HG03571 (cell line): ENCODE measurements around the gene COPS4.
A peak's percentile ranks its signal among the peaks of the same experiment; 100 is the strongest.
"Not testable (repeated sequence)": the region's sequence is repeated elsewhere in the genome, so short reads cannot be mapped to it uniquely, and the experiment has no call there.

Experiments
- ATAC-seq: cut with Tn5 transposase; IDR thresholded peaks from one replicate; pipeline ENCODE4 v1.9.1; 2021; ENCODE audit not compliant: unreplicated experiment

COPS4 gene

GRCh38 chr4:83034630-83035494, at the start of gene COPS4:
Gene COPS4 (plus strand): TSS chr4:83035183. CDS start chr4:83035225, 42 bp downstream.
- peak; percentile 99 for ATAC-seq

GRCh38 chr4:82987519-82987918, 47.5 kb upstream of the COPS4 start:
- ATAC-seq = not testable (repeated sequence)

- no peak for ATAC-seq
These were observed 46.6 kb upstream of the COPS4 start for GRCh38 chr4:82988323-82988832.

DNA sequence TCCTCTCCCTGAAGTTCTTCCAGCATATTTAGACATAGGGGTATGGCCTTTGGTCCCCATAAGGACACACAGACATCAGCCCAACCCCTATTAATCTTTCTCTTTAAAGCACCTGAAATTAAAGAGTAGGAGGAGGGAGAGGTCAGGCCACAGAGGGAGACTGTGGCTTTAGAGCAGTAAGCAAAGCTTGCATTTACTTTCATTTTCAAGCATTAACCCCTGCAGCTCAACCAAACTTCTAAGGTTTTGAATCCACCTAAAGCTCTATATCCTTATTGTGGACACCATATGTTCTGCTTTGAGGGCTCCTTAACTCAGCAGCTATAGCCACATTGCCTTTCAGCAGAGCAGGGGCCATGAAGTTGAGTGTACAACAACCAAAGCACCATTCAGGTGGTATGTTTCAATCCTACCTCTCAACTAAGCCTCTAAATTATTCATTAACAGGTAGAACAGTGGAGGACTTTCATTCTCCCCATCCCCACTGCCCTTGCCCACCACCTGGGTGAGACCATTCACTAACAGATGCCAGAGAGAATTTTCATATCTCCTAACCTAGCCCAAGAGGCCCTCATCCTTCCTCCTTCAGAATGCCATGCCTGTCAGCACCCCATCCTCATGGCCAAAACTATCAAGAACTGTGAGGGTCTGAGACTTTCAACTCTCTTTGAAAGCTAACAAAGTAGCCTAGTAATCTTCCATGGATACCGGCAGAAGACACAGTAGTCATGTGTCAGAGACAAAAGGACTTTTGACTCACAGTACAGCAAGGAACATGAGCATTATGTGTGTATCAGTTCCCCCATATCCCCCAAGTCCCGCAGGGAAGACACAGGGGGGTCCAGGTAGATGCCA, 45.2 kb upstream of the COPS4 start:
- ATAC-seq = peak; percentile 82

GRCh38 chr4:82994834-82995233, 40.1 kb upstream of the COPS4 start:
- ATAC-seq = no peak

- ATAC-seq = no peak
These were observed 36.1 kb upstream of the COPS4 start for GRCh38 chr4:82998898-82999297.

DNA sequence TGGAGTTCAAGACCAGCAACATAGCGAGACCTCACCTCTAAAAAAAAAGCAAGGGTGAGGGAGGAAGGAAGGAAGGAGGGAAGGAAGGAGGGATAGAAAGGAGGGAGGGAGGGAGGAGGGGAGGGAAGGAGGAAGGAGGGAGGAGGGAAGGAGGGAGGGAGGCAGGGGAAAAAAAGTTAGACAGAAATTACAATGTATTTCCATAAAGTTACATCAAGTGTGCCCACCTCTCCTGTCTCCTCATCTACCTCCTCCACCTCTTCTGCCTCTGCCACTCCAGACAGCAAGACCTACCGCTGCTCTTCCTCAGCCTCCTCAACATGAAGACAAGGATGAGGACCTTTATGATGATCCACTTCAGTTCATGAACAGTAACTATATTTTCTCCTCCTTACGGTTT, 32.7 kb upstream of the COPS4 start:
- no peak for ATAC-seq

GRCh38 chr4:83003044-83003791, 31.8 kb upstream of the COPS4 start:
- ATAC-seq = not testable (repeated sequence)

DNA sequence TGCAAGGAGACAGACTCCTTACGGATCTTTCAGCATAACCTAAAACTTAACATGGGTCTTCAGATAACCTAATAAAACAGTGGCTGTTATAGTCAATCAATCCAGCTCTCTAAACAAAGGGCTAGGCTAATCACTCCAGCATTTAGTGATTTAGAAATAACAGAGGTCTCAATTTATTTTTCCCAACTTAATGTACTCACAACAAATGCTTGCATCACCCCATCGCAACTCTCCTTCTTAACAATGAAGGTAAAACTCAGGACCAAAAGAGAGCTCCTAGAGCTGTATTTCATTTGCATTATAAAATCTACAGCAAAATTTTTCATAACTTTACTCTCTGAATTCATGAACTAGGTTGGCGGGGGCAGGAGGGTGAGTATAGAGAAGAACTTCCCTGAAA, 25.5 kb upstream of the COPS4 start:
- ATAC-seq = no peak

DNA sequence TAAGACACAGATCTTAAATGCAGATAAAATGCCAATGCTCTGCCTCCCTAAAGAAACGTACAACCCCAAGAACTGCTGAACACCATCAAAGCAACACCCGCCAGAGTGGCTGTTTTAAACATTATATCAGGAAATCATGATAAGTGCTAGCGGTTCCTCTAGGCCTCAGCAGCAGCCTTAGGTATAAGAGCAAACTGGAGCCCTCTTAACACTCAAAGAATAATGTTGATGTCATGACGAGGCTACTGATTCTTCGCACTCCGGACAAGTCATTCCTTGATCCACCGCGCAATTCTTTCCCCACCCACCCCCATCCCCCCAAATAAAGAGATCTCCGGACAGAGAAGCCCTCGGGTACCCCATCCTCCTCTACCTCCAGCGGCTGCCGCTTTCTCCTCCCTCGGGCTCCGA, 24.9 kb upstream of the COPS4 start:
- ATAC-seq = no peak

GRCh38 chr4:83010522-83011318, 24.3 kb upstream of the COPS4 start, which contains the start of gene LIN54:
Gene LIN54 (minus strand): TSS chr4:83010823. CDS start chr4:82984844, 25,979 bp downstream.
- peak; percentile 39 for ATAC-seq

DNA sequence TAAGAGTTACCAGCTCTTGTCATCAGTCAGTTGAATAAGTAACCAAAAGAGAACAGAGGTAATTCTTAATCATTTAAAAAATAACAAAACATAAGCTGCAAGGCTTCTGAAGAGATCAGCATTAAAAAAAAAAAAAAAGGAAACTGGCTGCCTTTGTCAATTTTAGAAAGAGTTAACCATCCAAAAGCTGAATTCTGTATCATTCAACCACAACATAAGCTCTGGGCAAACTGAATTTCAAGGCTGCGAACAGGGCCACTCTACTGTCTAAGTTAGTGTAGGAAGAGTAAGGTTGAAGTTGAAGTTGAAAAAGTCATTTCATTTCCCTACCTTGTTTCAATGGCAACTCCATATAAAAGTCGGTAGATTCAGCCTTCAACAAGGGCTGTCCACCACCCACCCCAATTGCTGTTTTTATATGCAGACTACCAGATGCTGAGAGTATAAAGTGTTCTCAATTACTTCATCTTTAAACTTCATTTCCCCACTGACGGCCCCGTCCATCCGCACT, 23.2 kb upstream of the COPS4 start:
- no peak for ATAC-seq

- ATAC-seq = peak; percentile 4
These were observed 22.7 kb upstream of the COPS4 start for GRCh38 chr4:83012200-83012686.

DNA sequence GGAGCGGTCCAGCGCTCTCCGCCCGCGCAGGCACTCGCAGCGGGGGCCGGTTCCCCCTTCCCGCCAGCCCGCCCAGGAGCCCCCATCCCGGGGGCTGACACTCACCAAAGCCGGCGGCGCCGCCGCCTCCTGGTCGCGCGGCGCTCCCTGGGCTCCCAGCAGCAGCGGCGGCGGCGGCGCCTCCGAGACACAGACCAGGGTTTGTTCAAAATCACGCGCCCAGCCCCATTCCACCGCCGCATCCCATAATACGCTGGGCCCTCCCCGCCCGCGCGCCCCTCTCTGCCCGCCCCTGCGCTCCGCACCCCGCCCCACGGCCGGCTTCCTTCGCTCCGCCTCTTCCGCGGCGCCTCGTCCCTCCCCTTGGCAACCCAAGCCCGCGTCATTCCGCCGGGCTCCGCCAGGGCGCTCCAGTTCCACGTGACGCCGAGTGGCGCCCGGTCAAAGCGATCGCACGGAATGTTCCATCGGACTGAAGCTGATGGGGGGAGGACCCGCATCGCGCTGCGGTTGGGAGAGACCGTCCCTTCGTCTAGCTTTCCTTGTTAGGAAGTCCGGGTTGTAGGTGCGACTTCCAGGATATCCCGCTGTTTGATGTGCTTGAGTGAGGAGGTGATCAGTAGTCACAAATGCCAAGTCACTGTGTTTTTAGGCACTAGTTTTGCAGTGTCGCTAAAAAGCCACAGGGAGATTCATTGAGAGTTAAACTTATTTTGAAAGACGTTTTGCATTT, 22.1 kb upstream of the COPS4 start:
- peak; percentile 84 for ATAC-seq

DNA sequence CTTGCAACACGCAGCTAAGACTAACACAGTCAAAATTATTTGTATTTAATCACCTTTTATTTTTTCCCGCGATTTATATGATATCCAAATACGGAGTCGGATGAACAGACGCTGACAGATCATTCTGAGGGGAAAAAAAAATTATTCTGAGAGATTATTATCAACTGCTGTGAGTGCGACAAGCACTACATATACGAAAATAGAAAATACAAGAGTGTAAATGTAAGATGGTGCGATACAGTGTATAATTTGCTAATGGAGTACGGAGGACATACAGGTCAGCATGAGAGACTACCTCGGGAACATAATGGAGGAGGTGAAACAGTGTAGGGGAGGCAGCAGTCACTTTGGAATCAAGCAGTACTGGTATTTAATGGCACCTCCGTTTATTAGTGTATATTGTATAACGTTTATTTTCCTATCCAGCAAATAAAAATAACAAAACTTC, 21.5 kb upstream of the COPS4 start:
- ATAC-seq = no peak

DNA sequence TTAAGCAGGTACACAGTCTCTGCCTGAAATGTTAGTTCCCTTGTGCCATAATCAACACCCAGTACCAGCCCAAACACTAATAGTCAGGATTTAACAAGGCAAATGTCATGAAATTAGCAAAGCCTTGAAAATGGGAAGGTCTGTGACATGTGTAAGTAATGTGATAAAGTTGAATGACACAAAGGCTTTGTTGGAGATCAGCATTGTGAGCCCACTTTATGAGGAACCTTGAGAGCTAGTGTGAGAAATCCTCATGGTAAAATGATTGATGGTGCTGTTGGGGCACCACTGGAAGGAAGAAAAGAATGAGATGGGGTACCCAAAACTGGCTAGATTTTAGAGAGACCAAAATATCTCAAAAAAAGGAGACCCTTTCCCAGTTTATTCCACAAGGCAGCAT, 21.1 kb upstream of the COPS4 start:
- no peak for ATAC-seq

- no peak for ATAC-seq
These were observed 15.0 kb upstream of the COPS4 start for GRCh38 chr4:83019794-83020494.

GRCh38 chr4:83022724-83023450, 12.1 kb upstream of the COPS4 start:
- ATAC-seq = no peak
